ENCODE data around the gene BMAL1. TPM values are rescaled to one million over a fixed set of nuclear protein-coding genes. Genes with fewer than 3 reads are reported as not detected.

The BMAL1 gene
- total RNA-seq, 2 experiments from 2014 or later = 71.3 to 73.3 TPM

- no peak for TF ChIP-seq CTCF (IDR thresholded peaks at IDR 0.05)
- intact Hi-C loops (cut with DNase I, micrococcal nuclease) = no loop called here
- ChIA-PET POLR2A (no interaction called here), CTCF (no interaction called here)
- no peak overlapping the region for H3K27ac ChIP-seq (ENCODE audit: low read depth in 1 of 2, low read length in 2 of 2)
- H3K27me3 ChIP-seq (ENCODE audit: control insufficient read depth in 1 of 2, insufficient read depth in 2 of 2, low read length in 2 of 2) = no peaks in the 10 kb centered on the region
- Mint-ChIP-seq H3K36me3 (ENCODE audit: low read depth) (peaks cover 56% of the 10 kb centered on the region), H3K4me1 (ENCODE audit: low read depth) (peaks cover 69% of the 10 kb centered on the region), H3K27me3 (no peaks in the 10 kb centered on the region), H3K27ac (no peak overlapping the region), H3K9me3 (no peaks in the 10 kb centered on the region), H3K4me3 (no peak overlapping the region)
- H3K36me3 ChIP-seq (ENCODE audit: insufficient read depth, low read length) = peaks cover 33% of the 10 kb centered on the region
- no peak overlapping the region for H3K4me3 ChIP-seq (ENCODE audit: low read length)
- H3K9me3 ChIP-seq (ENCODE audit: control insufficient read depth in 1 of 2, insufficient read depth in 1 of 2, low read length in 2 of 2) = no peaks in the 10 kb centered on the region
- ATAC-seq (ENCODE audit: poor library complexity) (no peak), DNase-seq (no peak)
- H3K4me1 ChIP-seq (ENCODE audit: insufficient read depth, low read length) = peaks cover 69% of the 10 kb centered on the region
These were observed 34.0 kb downstream of the BMAL1 start for GRCh38 chr11:13311570-13311969.

DNA sequence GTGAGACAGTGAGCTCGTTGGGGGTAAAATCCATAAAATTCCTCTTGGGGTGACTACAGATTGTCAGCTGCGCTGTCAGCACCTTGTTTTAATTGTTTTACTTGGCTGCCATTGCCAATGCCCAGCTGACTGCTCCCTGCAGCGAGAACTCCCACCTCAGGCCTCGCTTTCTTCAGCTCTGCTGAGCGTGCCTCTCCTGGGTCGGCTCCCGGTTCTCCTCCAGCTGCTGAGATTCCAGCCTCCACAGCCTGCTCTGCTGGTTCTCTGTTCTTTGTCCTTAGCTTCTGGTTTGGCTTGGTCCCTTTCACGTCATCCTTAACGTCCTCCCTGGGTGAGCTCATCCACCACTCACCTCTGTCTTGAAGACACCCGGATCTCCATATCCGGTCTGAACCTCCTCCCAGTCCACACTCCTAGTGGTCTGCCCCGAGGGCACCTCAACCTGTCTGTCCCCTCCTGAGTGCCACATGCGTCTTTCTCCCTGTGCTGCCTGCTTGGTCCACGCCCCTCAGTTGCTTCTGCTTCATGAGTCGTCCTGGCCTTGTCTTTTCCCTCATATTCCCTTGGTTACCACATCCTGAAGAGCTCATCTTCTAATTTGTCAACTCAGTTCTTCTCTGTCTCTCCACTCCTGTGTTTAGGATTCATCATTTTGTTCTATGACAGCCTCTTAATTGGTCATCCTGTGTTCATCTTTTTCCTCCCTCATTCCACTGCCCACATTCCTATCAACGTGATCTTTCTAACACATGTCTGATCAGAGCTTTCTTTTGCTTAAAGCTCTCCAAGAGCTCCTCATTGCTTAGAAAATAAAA lies 35.6 kb downstream of the BMAL1 start:
- H3K27ac Mint-ChIP-seq = no peak overlapping the region
- H3K9me3 Mint-ChIP-seq = no peaks in the 10 kb centered on the region
- ATAC-seq (ENCODE audit: poor library complexity) (no peak), DNase-seq (no peak)
- ChIA-PET POLR2A (interaction anchor here (0.6 to 1.9 kb wide), 3 partner anchors 13 to 52 kb away, joined by 3 to 8 read pairs (median 4); no protein-coding TSS in a partner anchor), CTCF (interaction anchor here (1.7 kb wide), 1 partner anchor 22 kb away, joined by 7 read pairs; no protein-coding TSS in a partner anchor)
- Histone ChIP-seq H3K9me3 (ENCODE audit: control insufficient read depth in 1 of 2, insufficient read depth in 1 of 2, low read length in 2 of 2) (no peaks in the 10 kb centered on the region), H3K4me1 (ENCODE audit: insufficient read depth, low read length) (peaks cover 61% of the 10 kb centered on the region), H3K27me3 (ENCODE audit: control insufficient read depth in 1 of 2, insufficient read depth in 2 of 2, low read length in 2 of 2) (no peaks in the 10 kb centered on the region), H3K4me3 (ENCODE audit: low read length) (no peak overlapping the region), H3K36me3 (ENCODE audit: insufficient read depth, low read length) (peaks cover 33% of the 10 kb centered on the region), H3K27ac (ENCODE audit: low read depth in 1 of 2, low read length in 2 of 2) (no peak overlapping the region)
- H3K4me3 Mint-ChIP-seq = no peak overlapping the region
- H3K4me1 Mint-ChIP-seq (ENCODE audit: low read depth) = peaks cover 86% of the 10 kb centered on the region
- H3K36me3 Mint-ChIP-seq (ENCODE audit: low read depth) = peaks cover 56% of the 10 kb centered on the region
- no peak for TF ChIP-seq CTCF (IDR thresholded peaks at IDR 0.05)
- intact Hi-C loops (cut with DNase I, micrococcal nuclease) = no loop called here
- H3K27me3 Mint-ChIP-seq = no peaks in the 10 kb centered on the region

DNA sequence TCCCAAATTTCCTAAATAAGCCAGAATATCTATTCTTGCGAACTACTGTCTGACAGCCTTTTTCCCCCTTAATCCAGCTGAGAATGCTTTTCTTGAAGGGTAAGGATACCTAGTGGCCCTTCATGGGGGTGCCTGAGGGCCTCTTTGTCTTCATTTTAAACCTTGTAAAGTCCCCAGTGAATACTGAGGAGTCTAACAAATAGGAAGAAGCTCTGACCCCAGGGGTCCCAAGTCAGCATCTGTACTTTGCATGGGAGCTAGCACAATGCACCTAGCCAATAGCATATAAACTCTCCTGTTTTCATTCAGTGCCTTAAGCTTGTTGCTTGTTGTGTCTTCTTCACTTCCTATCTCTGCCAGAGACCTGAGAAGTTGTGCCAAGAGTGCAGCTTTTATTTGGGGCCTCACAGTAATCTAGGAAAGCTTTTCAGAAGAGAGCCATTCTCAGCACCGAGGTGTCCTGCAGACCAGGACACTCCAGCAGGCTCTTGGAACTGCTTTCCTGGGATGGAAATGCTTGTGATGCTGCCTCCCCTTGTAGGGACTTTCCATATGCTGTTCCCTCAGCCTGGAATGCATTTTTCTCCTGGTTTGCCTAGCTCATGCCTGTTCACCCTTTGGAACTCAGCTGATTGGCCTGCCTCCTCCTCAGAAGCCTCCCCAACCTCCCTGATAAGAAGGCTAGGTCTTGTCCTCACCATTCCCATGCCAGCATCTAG lies 37.2 kb downstream of the BMAL1 start:
- POLR2A ChIA-PET = interaction anchor here (0.9 to 1.9 kb wide), 2 partner anchors 36 to 38 kb away, joined by 3 to 8 read pairs; no protein-coding TSS in a partner anchor
- H3K9me3 Mint-ChIP-seq = no peaks in the 10 kb centered on the region
- no peak overlapping the region for H3K27ac Mint-ChIP-seq
- DNase-seq (no peak), ATAC-seq (ENCODE audit: poor library complexity) (no peak)
- peaks cover 54% of the 10 kb centered on the region for H3K36me3 Mint-ChIP-seq (ENCODE audit: low read depth)
- intact Hi-C loops (cut with DNase I, micrococcal nuclease) = no loop called here
- peaks cover 65% of the 10 kb centered on the region for H3K4me1 ChIP-seq (ENCODE audit: insufficient read depth, low read length)
- H3K4me3 Mint-ChIP-seq = no peak overlapping the region
- no peak for TF ChIP-seq CTCF (IDR thresholded peaks at IDR 0.05)
- H3K4me3 ChIP-seq (ENCODE audit: low read length) = no peak overlapping the region
- H3K27ac ChIP-seq (ENCODE audit: low read depth in 1 of 2, low read length in 2 of 2) = no peak overlapping the region
- H3K9me3 ChIP-seq (ENCODE audit: control insufficient read depth in 1 of 2, insufficient read depth in 1 of 2, low read length in 2 of 2) = no peaks in the 10 kb centered on the region
- peaks cover 94% of the 10 kb centered on the region for H3K4me1 Mint-ChIP-seq (ENCODE audit: low read depth)
- CTCF ChIA-PET = interaction anchor here (1.7 kb wide), 1 partner anchor 20 kb away, joined by 7 read pairs; no protein-coding TSS in a partner anchor
- H3K36me3 ChIP-seq (ENCODE audit: insufficient read depth, low read length) = peaks cover 30% of the 10 kb centered on the region
- H3K27me3 Mint-ChIP-seq = no peaks in the 10 kb centered on the region
- H3K27me3 ChIP-seq (ENCODE audit: control insufficient read depth in 1 of 2, insufficient read depth in 2 of 2, low read length in 2 of 2) = no peaks in the 10 kb centered on the region

Measured in CD4-positive, alpha-beta T cell (primary cell).